Raji (cell line): ENCODE measurements around the gene ATP1A4.
A peak's percentile ranks its signal among the peaks of the same experiment; 100 is the strongest.

ENCODE experiments used
- POLR2A ChIP-seq: IDR thresholded peaks from 2 replicates; pipeline ENCODE4 v1.6.1; 2011; ENCODE audit warnings: low read depth, low read length, control low read depth; ENCODE audit not compliant: insufficient read depth

ATP1A4 gene

GRCh38 chr1:160197231-160197630, 45.8 kb downstream of the ATP1A4 start:
- TF ChIP-seq POLR2A: no peak

DNA sequence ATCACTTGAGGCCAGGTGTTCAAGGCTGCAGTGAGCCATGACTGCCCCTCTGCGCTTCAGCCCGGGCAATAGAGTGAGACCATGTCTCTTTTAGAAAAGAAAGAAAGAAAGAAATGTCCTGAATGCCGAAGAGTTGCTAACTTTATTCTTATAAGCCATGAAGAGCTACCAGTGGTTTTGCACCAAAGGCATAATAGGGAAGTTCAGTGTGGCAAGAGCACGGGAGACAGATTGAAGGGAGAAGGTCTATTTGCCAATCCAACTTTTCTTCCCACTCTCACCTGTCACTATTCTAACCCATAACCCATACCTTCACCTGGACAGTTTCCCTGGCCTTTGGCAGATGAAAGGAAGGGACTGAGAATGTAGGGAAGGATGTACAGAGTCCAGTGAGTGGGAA, 49.4 kb downstream of the ATP1A4 start:
- no peak for TF ChIP-seq POLR2A

DNA sequence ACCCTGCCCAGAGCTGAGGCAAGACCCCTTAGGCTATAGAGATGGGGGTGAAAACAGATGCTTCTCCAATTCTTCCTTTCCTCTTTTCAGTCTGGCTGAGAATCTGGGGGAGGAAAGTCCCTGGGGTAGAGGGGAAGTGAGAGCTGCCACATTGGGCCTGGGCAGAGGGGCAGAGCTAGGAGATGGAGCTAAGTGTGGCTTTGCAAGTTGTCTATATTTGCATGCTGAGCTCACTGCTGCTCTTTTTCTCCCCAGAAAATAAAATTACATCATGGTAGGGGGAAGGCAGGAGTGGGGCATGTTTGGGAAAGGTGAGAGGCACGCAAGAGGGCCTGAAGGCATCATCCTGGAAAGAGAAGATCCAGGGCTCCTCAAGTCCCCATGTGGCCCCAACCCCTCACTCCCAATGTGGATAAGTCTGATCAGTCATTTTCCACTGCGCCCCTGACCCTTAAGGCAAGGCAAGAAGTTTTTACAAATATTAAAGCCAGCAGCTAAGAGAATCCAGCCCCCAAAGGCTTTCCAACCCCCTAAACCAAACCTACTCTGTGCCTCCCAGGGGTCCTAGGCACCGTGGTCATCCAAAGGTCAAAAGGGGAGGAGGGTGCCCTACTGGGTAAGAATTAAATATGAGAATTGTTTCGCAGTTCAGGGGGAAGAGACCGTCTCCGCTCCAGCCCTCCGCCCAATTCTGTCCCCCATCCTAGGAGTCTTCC, 53.3 kb downstream of the ATP1A4 start:
- TF ChIP-seq POLR2A: peak; percentile 61

- peak; percentile 56 for TF ChIP-seq POLR2A
Observed at GRCh38 chr1:160205242-160206035, 54.0 kb downstream of the ATP1A4 start, which contains the start of gene PEA15. TSS of gene PEA15 (plus strand) at chr1:160205384. CDS start at chr1:160211545, 6,161 bp downstream.

GRCh38 chr1:160206036-160206389, 54.6 kb downstream of the ATP1A4 start:
- no peak for TF ChIP-seq POLR2A

DNA sequence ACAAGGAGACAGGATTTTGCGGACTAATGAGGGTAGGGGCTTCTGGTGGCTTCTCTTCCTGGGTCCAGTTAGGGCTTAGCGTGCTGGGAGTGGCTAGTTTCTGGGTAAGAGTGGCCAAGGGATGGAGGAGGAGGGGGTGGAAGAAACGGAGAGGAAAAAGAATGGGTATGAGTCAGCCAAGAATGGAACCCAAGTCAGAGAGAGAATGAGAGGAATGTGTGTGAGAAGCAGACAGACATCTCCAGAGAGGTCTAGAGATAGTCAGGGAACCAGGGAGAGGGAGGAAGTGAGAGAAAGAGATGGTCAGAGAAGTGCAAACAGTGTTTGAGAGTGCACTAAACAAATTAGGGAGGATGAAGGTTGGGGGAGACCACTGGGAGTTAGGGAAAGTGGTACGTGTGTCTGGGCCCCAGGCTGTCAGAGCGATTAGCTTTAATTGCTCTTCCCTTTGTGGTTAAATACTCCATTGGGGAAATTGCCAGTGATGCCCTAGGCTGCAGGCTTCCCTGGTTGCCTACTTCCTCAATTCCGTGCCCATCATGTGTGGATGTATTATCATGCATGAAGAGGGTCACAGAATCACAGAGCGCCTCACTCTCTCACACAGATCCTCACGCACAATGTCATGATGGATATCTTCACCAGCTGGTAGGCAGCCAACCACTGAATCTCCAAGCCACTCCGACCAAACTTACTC, 55.2 kb downstream of the ATP1A4 start:
- no peak for TF ChIP-seq POLR2A

DNA sequence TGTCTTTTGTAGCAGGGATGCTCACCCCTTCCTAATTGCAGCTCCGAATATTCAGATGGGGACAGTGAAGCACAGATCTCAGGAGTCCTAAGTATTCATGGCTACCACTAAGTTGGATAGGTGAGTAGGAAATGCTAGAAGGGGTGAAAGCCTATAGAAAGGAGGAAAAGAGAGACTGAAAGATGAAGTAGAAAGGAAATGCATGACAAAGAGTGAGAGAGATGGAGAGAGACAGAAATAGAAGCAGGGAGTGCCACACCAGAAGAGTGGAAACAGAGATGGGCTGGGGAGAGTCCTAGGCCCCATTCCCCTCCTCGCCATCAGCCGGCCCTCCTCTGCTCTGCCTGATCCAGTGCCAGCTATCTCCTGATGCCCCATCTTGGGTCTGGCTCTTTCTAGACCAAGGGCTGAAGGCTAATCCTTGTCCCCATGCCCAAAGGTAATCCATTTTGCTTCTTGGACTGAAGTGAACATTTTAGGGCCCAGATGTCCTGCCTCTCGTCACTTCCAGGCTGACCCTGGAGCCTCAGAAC, 55.8 kb downstream of the ATP1A4 start:
- no peak for TF ChIP-seq POLR2A

DNA sequence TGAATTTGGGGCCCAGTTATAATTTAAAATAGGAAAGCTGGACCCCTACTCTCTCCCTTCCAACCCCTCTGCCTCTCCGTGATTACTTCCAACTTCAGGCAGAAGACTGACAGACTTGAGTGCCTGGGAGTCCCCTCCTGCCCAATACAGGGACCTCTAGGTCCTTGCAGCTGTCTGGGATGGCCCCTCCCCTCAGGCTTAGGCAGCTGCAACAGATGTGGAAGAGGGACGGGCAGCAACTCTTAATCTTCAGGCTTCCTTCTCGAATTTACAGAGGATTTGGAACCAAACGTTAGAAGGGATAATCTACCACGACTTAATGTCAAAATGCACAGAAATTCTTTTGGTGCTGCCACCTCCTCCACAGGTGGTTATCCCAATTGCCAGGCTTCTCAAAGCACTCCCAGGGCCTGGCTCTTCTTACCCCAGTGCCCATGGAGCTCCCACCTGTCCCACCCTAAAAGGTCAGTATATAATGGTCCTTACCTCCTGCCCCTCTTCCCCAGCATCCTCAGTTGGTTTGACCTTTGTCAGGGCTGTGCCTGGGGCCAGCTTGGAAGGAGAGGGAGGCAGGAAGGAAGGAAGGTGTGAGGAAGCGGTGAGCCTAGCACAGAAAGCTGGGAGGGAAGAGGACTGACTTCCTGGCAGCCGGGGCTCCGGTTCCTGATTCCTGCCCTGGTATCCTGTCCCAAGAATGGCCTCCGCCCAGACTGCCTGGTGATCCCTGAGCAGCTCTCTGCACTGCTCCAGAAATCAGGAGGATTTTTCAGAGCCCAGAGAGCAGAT, 56.6 kb downstream of the ATP1A4 start:
- TF ChIP-seq POLR2A: no peak

- no peak for TF ChIP-seq POLR2A
Observed at GRCh38 chr1:160208557-160209320, 57.3 kb downstream of the ATP1A4 start.

GRCh38 chr1:160209321-160210046, 58.1 kb downstream of the ATP1A4 start:
- TF ChIP-seq POLR2A: no peak

- TF ChIP-seq POLR2A: no peak
Observed at GRCh38 chr1:160210561-160210960, 59.2 kb downstream of the ATP1A4 start.

DNA sequence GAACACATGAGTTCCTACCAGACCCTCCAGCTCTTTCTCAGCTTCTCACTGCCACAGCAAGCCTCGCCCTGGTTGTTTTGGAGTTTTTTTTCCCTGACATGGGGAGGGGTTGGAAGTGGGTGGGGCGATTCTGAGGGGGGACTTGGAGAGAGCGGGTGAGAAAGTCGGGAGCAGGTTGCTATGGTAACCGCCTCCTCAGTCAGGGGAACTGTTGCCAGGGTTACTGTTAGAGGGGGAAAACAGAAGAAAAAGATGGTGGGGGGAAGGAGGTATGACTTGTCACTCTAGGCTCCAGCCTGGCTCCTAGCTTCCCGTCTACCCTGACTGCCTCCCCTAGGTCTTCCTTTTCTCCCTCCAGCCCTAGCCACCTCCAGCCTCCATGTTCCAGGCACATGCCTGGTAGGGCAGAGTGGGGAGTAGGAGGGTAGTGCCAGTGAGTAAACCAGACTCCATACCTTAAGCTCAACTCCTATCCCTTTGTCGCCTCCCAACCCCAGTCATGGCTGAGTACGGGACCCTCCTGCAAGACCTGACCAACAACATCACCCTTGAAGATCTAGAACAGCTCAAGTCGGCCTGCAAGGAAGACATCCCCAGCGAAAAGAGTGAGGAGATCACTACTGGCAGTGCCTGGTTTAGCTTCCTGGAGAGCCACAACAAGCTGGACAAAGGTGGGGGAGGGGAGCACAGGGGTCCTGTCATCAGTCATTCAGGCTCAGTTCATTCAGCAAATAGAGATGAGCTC, 59.8 kb downstream of the ATP1A4 start:
- TF ChIP-seq POLR2A: no peak

DNA sequence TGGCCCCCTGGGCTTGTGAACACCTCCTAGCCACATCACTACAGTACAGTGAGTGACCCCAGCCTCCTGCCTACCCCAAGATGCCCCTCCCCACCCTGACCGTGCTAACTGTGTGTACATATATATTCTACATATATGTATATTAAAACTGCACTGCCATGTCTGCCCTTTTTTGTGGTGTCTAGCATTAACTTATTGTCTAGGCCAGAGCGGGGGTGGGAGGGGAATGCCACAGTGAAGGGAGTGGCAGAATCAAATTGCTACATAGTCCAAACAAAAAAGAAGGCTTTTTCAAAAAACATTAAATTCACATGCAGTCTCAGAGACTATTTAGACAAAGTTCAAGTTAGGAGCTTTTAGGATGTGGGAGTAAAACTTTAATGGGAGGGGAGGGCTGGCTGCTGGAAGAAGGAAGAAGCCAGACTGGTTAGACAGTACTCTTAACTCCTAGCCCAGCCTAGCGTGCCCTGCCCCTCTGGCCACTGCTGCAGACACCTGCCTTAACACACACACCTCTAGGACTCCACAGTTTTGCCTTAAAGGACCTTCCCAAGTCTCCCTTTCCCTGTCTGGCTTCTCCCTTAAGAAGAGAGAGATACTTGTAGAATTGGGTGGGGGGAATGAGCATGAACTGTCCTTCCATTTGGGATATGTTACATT, 63.2 kb downstream of the ATP1A4 start:
- no peak for TF ChIP-seq POLR2A

DNA sequence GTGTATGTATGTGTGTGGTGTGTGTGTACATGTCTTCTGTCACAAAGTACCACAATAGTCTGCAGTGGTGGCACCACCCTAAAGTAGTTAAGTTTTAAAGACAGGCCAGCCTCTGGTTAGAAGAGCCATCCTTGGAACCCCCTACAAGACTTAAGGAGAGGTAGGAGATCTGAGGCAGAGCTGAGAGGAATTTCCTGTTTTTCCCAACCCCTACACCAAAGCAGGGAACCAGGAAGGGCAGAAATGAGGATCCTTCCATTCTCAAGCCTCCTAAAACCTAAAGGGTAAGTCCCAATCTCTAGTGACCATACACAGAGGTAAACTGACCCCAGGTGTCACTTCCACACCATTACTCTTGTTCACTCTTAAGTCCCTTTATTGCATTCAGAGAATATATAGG, 64.9 kb downstream of the ATP1A4 start:
- no peak for TF ChIP-seq POLR2A
